Measurements from ENCODE around the gene BSDC1. TPM values are rescaled to one million over a fixed set of nuclear protein-coding genes. Genes with fewer than 3 reads are reported as not detected.

Gene BSDC1
- total RNA-seq, 4 donors from 2014 or later = 57.3 to 67.9 (median 63.4) TPM

- no peak overlapping the region for H3K4me3 ChIP-seq
- no peaks in the 10 kb centered on the region for H3K27me3 ChIP-seq
- peaks cover 6 to 10% (median 8%) of the 10 kb centered on the region in 4 donors for H3K4me1 ChIP-seq
- no peak overlapping the region for H3K27ac ChIP-seq (replicated peaks in 1 of 4)
- TF ChIP-seq EP300 (IDR thresholded peaks at IDR 0.05) = no peak
- intact Hi-C loops (cut with DNase I) = no loop called here
- DNase-seq (ENCODE audit: extremely low spot score) = no peak
- H3K36me3 ChIP-seq = peaks cover 35 to 85% (median 80%) of the 10 kb centered on the region in 4 donors
- H3K9me3 ChIP-seq = no peaks in the 10 kb centered on the region
- WGBS = 93% methylated on average over 4 of the region's 4 CpGs
Measured at GRCh38 chr1:32329931-32330466, 64.2 kb downstream of the BSDC1 start.

DNA sequence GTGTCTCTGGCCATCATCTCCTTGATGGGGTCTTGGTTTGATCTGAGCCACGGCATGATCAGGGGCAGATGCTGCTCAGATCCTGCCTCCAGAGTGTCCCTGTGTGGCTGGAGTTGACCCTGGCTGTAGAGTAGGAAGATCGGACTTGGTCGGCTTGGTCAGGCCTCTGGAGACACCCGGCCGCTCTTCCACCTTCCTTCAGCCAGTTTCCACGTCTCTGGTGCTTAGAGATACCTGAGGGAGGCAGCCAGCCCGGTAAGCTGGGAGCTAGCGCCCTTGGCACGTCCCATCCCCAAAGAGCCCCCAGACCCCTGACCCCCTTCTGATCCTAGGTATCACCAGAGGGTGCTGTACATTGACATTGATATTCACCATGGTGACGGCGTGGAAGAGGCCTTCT lies 67.0 kb downstream of the BSDC1 start:
- H3K36me3 ChIP-seq = peaks cover 32 to 100% (median 83%) of the 10 kb centered on the region in 4 donors
- H3K4me3 ChIP-seq = no peak overlapping the region
- intact Hi-C loops (cut with DNase I) = no loop called here
- H3K4me1 ChIP-seq = no peaks in the 10 kb centered on the region
- WGBS = 94% methylated on average over 11 of the region's 11 CpGs
- no peak for DNase-seq (ENCODE audit: extremely low spot score)
- no peaks in the 10 kb centered on the region for H3K27me3 ChIP-seq
- H3K27ac ChIP-seq (replicated peaks in 1 of 4) = no peak overlapping the region
- TF ChIP-seq, protein P1, sequence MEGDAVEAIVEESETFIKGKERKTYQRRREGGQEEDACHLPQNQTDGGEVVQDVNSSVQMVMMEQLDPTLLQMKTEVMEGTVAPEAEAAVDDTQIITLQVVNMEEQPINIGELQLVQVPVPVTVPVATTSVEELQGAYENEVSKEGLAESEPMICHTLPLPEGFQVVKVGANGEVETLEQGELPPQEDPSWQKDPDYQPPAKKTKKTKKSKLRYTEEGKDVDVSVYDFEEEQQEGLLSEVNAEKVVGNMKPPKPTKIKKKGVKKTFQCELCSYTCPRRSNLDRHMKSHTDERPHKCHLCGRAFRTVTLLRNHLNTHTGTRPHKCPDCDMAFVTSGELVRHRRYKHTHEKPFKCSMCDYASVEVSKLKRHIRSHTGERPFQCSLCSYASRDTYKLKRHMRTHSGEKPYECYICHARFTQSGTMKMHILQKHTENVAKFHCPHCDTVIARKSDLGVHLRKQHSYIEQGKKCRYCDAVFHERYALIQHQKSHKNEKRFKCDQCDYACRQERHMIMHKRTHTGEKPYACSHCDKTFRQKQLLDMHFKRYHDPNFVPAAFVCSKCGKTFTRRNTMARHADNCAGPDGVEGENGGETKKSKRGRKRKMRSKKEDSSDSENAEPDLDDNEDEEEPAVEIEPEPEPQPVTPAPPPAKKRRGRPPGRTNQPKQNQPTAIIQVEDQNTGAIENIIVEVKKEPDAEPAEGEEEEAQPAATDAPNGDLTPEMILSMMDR (IDR thresholded peaks at IDR 0.05) = no peak
- TF ChIP-seq EP300 (IDR thresholded peaks at IDR 0.05) = no peak
- TF ChIP-seq POLR2A (IDR thresholded peaks at IDR 0.05; ENCODE audit: low read depth) = no peak
- no peak for TF ChIP-seq POLR2AphosphoS5 (IDR thresholded peaks at IDR 0.05)
- H3K9me3 ChIP-seq = no peaks in the 10 kb centered on the region

DNA sequence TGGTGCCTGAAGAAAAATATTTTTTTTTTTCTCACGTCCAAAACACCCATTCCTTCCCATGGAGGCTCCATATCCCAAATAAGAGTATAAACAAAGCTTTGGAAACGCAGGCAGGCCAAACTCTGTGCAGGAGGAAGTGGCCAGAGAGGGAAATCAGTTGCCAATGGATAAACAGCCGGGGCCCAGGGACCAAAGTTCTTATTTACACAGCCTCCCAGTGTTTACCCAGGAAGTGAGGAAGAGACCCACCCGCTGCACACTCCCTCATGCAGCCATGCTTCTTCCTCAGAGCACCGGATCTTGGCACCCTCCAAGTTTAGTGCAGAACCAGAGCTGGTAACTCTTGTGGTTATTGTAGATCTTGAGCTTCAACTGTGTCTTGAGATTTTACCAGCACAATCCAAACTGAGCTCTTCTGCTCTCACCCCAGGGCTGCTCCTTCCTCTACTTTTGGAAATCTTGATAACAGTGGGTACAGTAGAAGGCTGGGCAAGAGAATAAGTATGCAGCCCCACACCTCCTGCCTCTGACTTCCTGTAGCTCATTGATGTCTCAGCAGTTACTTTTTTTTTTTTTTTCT lies 72.4 kb downstream of the BSDC1 start:
- peaks cover 0 to 5% (median 2%) of the 10 kb centered on the region in 4 donors for H3K4me1 ChIP-seq
- no peak overlapping the region for H3K27ac ChIP-seq (replicated peaks in 1 of 4)
- WGBS = 58% methylated on average over 5 of the region's 5 CpGs
- intact Hi-C loops (cut with DNase I) = no loop called here
- TF ChIP-seq EP300 (IDR thresholded peaks at IDR 0.05) = no peak
- TF ChIP-seq, protein P1 (IDR thresholded peaks at IDR 0.05) = no peak
- no peak for TF ChIP-seq POLR2AphosphoS5 (IDR thresholded peaks at IDR 0.05)
- TF ChIP-seq POLR2A (IDR thresholded peaks at IDR 0.05; ENCODE audit: low read depth) = no peak
- H3K9me3 ChIP-seq = no peaks in the 10 kb centered on the region
- DNase-seq (ENCODE audit: extremely low spot score) = no peak
- H3K4me3 ChIP-seq = no peak overlapping the region
- peaks cover 16 to 88% (median 72%) of the 10 kb centered on the region in 4 donors for H3K36me3 ChIP-seq
- H3K27me3 ChIP-seq = no peaks in the 10 kb centered on the region

GRCh38 chr1:32318127-32318869 lies 75.9 kb downstream of the BSDC1 start:
- 95% methylated on average over 10 of the region's 10 CpGs for WGBS
- DNase-seq (ENCODE audit: extremely low spot score) = no peak
- Histone ChIP-seq H3K9me3 (no peaks in the 10 kb centered on the region), H3K4me1 (peaks cover 0 to 5% (median 2%) of the 10 kb centered on the region in 4 donors), H3K27me3 (no peaks in the 10 kb centered on the region), H3K27ac (replicated peaks in 1 of 4) (no peak overlapping the region), H3K36me3 (peaks cover 17 to 60% (median 49%) of the 10 kb centered on the region in 4 donors), H3K4me3 (no peak overlapping the region)
- intact Hi-C loops (cut with DNase I) = no loop called here
- TF ChIP-seq, protein P1 (IDR thresholded peaks at IDR 0.05) = no peak
- TF ChIP-seq POLR2A (IDR thresholded peaks at IDR 0.05; ENCODE audit: low read depth) (no peak), POLR2AphosphoS5 (IDR thresholded peaks at IDR 0.05) (no peak), EP300 (IDR thresholded peaks at IDR 0.05) (no peak)

DNA sequence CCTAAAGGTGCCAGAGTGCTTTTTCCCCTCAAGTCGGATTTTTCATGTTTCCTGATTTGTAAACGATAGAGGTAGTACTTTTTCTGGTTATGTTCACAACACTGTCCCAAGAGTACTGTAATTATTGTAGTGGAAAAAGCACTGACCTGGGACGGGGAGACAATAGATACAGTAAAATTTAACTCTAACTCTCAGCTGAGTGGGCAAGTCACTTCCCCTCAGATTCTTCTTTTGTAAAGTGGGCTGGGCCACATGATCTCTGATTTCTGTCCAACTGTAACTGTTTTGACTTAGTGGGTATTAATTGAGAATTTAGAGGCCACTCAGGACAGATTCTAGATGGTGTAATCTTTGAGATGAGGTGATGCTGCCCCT lies 77.4 kb downstream of the BSDC1 start:
- 81% methylated on average over 3 of the region's 3 CpGs for WGBS
- peaks cover 17 to 54% (median 40%) of the 10 kb centered on the region in 4 donors for H3K36me3 ChIP-seq
- H3K4me1 ChIP-seq = peaks cover 0 to 5% (median 4%) of the 10 kb centered on the region in 4 donors
- no peak for DNase-seq (ENCODE audit: extremely low spot score)
- no peak overlapping the region for H3K27ac ChIP-seq (replicated peaks in 1 of 4)
- H3K27me3 ChIP-seq = no peaks in the 10 kb centered on the region
- no peaks in the 10 kb centered on the region for H3K9me3 ChIP-seq
- intact Hi-C loops (cut with DNase I) = no loop called here
- H3K4me3 ChIP-seq = no peak overlapping the region
- TF ChIP-seq EP300 (IDR thresholded peaks at IDR 0.05) = no peak

Other genes starting within 250 kb of the BSDC1 start
- 10 to 100 TPM; 43.6 to 88.4 (median 70.4) TPM for gene TXLNA, start 214.8 kb downstream of the BSDC1 start, total RNA-seq
- gene CCDC28B, start 193.8 kb downstream of the BSDC1 start, total RNA-seq = 1 to 10 TPM; 5.0 to 7.8 (median 6.5) TPM
- gene IQCC, start 188.8 kb downstream of the BSDC1 start, total RNA-seq = 1 to 10 TPM in 3 of 4 donors, under 1 TPM in 1; 0.66 to 2.1 (median 1.1) TPM
- gene DCDC2B, start 185.4 kb downstream of the BSDC1 start, total RNA-seq = not detected
- 1 to 10 TPM; 6.6 to 10.0 (median 8.2) TPM for gene TMEM234, start 172.1 kb downstream of the BSDC1 start, total RNA-seq
- 100 to 1,000 TPM; 141 to 214 (median 167) TPM for gene EIF3I, start 172.0 kb downstream of the BSDC1 start, total RNA-seq
- gene FAM167B, start 147.2 kb downstream of the BSDC1 start, total RNA-seq = 1 to 10 TPM in 3 of 4 donors, under 1 TPM in 1; 0.83 to 6.7 (median 4.7) TPM
- 1 to 10 TPM in 2 of 4 donors, under 1 TPM in 2; 0.42 to 2.8 (median 1.1) TPM for gene LCK, start 143.2 kb downstream of the BSDC1 start, total RNA-seq
- 10 to 100 TPM; 42.8 to 70.4 (median 51.4) TPM for gene HDAC1, start 102.4 kb downstream of the BSDC1 start, total RNA-seq
- gene MARCKSL1, start 58.2 kb downstream of the BSDC1 start, total RNA-seq = 10 to 100 TPM in 2 of 4 donors, 1 to 10 TPM in 2; 4.2 to 10.9 (median 9.2) TPM
- gene FAM229A, start 32.0 kb downstream of the BSDC1 start, total RNA-seq = 1 to 10 TPM; 1.3 to 8.7 (median 4.9) TPM
- 1 to 10 TPM in 1 of 4 donors, under 1 TPM in 1, not detected in 2; 0.86 to 3.7 TPM for gene TSSK3, start 31.9 kb downstream of the BSDC1 start, total RNA-seq
- gene ZBTB8B, start 70.6 kb upstream of the BSDC1 start, total RNA-seq = under 1 TPM; under 0.01 to 0.06 (median 0.03) TPM
- gene ZBTB8A, start 145.0 kb upstream of the BSDC1 start, total RNA-seq = 10 to 100 TPM in 2 of 4 donors, 1 to 10 TPM in 2; 6.8 to 12.0 (median 10.3) TPM